NCI-H1694 treated with DMSO at 0.1 percent for 48 hours (cell line): ENCODE data around the gene GPR153.
"Not testable (repeated sequence)": the region's sequence is repeated elsewhere in the genome, so short reads cannot be mapped to it uniquely, and the experiment has no call there.

Experiments used
- DNase-seq: peaks from one replicate; lab custom pipeline; 2025; lab: John Stamatoyannopoulos, UW

GPR153 gene

DNA sequence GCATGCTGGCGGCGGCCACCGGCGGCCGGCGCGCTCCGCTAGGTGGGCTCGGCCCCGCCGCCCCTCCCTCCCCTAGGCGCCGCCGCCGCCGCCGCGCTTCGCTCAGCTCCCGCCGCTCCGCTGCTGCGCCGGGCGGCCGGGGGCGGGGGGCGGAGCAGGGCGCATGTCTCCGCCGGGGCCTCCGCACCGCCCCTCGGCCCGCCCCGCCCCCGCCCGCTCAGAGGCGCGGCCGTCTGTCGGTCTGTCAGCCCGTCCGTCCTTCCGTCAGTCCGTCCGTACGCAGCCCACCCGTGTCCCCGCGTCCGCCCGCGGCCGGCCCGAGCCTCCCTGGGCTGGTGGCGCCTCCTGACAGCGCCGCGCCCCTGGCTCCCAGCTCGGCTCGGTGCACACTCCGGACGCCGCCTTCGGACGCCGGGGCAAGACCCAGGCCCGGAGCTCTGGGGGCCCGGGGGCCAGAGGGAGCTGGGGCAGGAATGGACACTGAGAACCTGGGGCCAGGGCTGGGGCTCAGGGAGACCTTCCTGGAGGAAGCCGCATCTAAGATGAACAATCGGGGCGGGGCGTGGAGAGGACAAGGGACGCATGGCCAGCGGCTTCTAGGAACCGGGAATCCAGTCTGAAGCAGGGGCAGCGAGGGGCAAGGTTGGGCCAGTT is at the start of gene GPR153:
GPR153 (minus strand) TSS at position 138 of the 654 bp plus-strand sequence. CDS start 6,193 bp downstream, outside the sequence.
- DNase-seq: no peak

DNA sequence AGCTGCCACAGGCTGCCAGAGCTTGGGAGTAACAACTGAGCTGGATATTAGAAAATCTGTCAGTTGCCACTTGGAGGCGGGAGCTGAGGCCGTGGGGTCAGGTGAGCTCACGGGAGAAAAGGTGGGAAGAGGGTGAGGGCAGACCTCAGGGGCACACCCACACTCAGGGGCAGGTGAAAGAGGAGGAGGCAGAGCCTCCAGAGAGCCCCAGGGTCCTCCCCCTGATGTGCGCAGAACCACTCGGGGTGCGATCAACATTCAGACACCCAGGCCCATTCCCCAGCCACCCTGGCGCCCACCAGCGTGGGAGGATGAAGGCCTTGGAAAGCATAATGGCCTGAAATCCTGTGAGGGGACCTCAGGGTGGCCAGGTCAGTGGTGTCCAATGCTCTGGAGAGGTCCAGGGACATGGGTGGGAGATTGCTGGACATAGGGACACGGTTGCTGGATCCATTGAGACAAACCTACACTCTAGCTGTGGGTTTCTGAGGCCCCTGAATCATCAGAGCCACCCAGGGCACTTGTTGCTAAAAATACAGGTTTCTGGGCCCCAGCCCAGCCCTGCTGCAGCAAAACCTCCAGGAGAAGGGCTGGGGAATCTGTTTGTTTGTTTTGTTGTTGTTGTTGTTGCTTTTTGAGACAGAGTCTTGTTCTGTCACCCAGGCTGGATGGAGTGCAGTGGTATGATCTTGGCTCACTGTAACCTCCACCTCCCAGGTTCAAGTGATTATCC is 49.4 kb upstream of the GPR153 start:
- DNase-seq: no peak

DNA sequence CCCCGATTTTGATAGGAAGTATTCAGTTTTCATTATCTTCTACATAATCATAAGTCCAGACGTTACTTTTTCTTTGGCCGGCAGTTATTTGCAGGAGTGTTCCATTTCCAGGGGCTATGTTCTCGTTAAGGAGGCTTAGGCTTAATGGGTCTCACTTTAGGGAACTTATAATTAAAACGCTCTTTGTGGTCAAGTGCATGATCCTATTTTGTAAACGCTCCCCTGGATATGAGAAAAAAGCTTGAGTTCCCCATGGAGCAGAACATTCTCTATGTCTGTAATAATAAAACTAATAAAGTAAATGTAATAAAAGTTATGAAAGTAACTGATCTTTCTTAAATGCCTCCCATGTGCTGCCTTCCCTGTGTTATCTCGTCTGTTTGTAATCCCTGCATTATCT is 48.7 kb upstream of the GPR153 start:
- DNase-seq: no peak

DNA sequence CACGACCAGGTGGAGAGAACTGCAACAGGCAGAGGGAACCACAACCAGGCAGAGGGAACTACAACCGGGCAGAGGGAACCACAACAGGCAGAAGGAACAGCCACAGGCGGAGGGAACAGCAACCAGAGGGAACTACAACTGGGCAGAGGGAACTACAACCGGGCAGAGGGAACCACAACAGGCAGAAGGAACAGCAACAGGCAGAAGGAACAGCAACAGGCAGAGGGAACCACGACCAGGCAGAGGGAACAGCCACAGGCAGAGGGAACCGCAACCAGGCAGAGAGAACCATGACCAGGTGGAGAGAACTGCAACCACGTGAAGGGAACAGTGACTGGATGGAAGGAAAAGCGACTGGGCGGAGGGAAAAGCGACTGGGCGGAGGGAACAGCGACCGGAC is 47.6 kb upstream of the GPR153 start:
- no peak for DNase-seq

DNA sequence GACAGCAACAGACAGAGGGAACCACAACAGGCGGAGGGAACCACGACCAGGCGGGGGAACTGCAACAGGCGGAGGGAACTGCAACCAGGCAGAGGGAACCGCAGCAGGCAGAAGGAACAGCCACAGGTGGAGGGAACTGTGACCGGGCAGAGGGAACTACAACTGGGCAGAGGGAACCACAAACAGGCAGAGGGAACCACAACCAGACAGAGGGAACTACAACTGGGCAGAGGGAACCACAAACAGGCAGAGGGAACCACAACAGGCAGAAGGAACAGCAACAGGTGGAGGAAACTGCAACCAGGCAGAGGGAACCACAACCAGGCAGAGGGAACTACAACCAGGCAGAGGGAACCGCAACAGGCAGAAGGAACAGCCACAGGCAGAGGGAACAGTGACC is 46.8 kb upstream of the GPR153 start:
- DNase-seq: not testable (repeated sequence)

DNA sequence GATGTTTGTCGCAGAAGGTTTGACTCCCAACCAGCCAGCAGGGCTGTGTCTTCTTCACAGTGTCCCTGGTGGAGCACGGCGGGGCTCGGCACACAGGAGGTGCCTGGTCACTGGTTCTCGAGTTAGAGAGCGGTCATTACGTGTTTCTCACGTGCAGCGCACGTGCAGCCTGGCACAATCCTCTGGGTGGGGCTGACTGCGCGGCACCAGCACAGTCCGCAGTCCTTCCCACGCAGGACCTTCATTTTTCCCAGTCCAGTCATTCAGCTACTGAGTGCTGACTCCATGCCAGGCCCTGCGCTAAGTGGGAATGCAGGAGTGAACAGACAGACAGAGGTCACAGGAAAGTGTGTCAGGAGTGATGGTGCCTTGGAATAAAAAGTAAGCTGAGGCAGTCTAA is 46.2 kb upstream of the GPR153 start:
- DNase-seq: no peak

DNA sequence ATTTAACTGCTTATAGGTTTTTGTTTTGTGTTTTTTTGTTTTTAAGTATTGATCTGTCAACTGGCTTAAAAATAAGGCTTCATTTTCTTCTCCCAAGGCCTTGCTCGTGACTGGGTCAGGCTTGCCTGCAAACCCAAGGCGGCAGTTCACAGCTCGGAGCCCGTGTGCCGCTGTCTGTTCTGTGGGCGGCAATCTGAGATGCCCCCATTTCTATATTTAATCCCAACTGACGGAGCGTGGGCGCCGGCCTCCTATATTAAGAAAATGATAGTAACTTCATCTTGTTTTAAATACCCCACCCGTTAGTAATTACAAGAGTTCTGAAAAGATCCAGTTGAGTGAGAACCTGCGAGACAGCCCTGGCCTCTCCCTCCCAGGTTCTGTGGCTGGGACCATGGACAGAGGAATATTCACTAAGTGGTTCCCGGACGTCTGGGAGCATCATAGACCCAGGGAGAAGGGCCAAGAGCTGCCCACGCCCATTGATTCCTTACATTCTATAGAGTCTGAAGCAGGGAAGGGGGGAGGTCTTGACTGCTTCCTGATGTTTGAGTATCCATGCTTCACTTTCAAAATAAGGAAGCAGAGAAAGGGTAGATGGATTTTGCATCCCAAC is 42.6 kb upstream of the GPR153 start:
- DNase-seq: no peak

DNA sequence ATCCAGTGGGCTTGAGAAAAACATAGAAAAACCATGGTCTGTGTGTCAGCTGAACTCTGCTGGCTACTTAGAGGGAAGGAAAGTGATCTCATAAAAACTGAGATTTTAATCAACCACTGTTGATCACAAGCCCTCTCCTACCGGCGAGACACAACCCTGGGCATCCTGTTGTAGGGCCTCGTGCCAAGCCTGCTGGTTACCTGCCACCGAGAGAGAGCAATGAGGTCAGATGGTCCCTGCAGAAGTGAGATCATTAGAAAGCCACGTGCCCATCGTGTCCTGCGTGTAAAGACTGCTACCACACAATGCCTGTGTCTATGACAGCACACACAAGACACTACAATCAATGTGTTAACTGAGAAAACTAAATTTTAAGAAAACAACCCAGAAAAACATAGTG is 41.7 kb upstream of the GPR153 start:
- DNase-seq: no peak

DNA sequence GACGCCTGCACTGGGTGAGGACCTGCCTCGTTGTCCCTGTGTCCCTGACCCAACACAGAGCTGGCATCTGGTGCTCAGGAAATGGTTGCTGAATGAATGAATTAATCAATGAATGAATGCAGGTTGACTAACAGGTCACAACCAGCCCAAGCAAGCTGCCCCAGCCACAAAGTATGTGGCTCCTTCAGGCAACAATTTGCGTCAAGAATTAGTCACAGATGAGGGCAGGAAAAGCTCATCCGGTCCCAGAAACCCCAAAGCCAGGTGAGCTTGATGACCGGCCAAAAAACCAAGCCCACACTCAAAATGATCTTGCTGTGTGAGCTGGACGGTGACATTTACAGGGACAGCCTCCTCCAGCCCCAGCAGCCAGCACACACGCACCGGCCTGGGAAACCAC is 40.6 kb upstream of the GPR153 start:
- DNase-seq: no peak

DNA sequence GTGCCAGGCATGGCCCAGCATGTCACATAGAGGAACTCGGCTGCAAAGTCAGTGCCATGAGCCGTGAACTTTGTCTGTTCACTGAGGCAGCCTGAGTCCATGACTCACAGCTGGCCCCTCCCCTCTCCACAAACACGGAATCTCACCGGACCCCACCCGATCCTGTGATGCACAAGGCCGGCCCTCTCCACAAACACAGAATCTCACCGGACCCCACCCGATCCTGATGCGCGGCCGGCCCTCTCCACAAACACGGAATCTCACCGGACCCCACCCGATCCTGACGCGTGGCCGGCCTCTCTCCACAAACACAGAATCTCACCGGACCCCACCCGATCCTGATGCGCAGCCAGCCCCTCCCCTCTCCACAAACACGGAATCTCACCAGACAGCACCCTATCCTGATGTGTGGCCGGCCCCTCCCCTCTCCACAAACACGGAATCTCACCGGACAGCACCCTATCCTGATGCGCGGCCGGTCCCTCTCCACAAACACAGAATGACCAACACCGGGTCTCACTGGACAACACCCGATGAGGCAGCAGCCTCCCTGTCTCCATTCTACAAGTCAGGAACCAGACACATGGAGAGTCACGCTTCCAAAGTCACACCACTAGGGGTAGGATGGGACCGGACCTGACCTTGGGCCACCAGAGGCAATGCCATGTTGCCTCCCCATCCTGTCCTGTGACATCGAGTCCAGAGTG is 39.6 kb upstream of the GPR153 start:
- no peak for DNase-seq

DNA sequence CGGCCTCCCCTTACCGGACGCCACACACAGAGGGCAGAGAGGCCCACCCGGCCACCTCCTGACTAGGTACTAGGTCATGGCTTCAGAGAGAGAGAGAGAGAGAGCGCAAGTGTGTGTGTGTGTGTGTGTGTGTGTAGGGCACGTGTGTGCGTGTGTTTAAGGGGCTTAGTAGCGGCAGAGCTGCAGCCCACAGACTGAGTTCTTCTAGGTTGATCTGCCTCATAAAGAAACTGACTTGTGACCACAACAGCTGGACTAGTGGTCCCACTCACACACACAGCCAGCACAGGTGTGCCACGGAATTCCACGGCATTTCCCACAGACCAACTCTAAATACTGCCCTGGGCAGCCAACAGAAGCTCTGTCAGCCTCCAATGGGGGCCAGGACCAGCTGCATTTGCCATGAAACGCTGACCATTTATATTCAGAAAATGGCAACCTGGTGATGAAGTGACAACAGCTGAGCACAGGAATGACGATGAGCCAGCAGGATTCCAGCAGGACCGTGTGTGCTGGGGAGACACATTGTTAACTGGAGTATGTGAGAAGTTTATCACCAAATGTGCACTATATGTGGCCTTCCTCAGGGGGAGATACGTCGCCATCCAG is 38.8 kb upstream of the GPR153 start:
- DNase-seq: no peak

DNA sequence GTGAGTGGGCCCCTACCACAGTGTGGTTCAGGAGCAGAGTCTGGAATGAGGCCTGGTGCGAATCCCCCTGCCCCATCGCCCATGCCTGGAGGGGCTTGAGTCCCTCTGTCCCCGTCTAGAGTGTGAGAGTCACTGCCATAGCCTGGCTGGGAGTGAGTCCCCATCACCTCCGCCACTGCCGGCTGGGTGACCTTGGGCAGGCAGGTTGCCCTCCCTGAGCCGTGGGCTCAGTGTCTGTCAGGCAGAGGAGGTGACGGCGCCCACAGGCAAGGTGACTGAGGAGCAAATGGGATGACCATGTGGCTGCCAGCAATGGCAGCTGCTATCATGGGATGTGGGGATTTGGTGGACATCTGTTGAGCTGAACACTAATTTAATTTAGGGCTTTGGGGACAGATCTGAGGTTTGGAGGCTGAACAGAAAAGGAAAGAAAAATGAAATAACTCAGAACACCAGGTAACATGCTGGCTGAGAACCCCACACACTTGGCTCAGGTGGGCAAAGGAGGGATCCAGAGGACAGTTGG is 38.1 kb upstream of the GPR153 start:
- no peak for DNase-seq

DNA sequence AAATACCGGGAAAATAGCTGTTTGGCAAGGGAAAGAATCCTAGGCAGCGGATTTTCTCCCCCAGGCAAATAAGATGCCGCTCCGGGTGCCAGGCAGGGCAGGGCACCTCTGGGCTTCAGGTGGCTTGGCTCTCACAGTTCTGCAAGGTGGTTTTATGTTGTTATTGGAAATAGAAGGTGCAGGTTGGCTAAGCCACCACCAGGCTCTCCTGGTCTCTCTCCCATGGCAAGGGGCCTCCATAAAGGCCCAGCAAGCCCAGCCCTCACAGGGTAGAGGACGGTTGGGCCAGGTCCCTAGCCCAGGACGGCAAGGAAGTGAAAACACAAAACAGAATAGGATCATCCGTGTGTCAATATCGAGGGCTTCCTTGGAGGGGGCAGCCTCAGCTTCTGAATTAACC is 37.6 kb upstream of the GPR153 start:
- no peak for DNase-seq

DNA sequence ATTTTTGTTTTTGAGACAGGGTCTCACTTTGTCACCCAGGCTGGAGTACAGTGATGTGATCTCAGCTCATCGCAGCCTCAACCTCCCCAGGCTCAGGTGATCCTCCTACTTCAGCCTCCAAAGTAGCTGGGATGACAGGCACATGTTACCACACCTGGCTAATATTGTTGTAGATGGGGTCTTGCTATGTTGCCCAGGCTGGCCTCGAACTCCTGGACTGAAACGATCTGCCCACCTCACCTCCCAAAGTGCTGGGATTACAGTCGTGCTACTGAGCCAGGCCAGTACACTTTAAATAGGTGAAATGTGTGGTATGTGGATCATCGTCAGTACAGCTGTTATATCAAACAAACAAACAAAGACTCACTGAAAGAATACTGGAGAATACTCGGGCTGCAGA is 35.0 kb upstream of the GPR153 start:
- no peak for DNase-seq

DNA sequence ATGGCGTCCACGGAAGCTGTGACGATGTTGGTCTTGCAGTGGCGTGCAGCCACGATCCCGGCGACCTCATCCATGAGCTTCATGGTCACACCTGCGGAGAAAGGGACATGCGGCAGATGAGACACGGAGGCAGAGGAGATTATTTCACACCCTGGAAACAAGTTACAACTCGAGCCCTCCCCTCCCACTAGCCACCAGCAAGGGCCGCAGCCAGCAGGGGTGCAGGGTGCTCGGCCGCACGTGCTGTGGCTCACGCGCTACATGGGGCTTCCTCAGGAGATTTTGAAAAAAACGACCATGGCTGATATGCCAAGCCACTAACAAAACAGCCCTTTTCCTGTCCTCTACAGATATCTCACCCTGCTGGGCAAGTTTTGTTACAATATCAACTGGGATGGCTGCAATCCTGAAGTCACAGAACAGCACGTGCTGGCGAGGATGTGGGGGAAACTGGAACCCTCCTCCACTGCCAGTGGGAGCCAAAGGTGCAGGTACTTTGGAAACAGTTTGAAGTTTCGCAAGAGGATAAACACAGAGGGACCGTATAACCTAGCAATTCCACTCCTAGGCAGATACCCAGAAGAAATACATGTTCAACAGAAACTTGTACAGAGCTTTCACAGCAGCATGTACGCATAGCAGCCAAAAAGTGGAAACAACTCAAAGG is 34.1 kb upstream of the GPR153 start:
- DNase-seq: no peak

DNA sequence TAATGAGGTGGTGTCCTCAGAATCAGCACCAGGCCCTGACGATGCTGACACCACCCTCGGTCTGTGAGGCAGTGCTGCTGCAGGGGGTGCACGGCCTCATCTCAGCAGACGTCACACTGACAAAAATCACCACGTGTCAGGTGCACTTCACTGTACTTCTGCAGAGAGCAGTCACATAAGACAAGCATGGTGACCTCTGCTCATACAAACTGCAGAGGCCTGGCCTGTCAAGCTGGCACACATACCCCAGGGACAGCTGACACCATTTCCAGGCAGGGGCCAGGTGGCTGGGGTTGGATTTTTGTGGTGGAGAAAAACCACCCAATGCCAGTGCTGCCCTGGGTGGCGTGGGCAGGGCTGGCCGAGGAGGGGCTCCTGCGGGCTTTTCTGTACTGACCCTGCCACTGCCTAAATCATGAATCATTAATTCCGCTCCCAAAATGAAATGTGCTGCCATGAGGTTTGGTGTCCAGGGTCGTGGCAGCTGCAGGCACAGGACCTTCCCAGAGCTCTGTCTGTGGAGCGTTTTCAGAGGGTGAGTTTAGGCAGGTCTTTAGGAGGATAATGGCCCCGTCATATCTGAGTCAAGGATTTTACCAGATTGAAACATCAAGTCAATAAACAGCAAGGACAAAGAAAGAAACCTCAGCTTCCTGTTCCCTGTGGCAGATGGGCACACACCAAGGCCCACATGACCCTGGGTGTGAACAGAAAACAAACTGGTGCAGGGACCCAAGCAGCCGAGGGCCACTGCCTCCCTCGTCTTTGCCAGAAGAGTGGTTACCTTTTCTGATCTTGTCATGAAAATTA is 33.4 kb upstream of the GPR153 start:
- no peak for DNase-seq

DNA sequence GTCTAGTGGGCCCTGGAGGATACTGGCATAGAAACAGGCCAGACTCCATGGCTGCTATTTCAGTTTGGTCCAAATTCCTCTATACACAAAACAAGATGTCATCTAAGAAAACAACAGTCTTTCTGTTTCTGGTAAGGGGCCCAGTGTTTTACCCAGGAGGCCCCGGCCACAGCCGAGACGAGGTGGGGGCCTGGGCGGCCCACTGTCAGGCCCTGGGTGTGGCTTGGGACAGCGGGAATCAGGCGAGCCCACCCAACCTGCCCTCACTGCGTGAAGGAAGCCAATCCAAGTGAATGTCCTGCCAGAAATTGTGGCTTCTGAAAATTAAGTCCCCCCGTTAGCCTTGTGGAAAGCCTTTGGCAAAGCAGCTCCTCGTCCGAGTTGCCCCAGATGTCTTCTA is 31.2 kb upstream of the GPR153 start:
- no peak for DNase-seq

DNA sequence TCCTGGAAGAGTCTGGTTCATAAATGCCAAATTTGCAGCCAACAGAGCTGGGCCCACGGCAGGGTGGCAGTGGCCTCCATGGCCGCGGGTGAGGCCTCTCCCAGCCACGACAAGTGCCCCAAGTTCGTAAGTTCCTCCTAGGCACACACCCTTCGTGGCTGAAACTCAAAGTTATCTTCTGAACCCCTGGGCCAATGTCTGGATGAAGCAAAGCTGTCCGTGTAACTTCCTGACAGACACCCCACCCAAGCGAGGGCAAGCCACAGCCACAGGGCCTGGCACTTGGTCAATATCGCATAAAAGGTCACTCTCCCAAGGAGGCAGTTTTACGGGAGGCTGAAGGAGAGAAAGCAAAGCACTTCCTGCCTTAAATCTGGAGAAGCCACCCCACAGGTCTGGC is 27.8 kb upstream of the GPR153 start:
- DNase-seq: no peak

DNA sequence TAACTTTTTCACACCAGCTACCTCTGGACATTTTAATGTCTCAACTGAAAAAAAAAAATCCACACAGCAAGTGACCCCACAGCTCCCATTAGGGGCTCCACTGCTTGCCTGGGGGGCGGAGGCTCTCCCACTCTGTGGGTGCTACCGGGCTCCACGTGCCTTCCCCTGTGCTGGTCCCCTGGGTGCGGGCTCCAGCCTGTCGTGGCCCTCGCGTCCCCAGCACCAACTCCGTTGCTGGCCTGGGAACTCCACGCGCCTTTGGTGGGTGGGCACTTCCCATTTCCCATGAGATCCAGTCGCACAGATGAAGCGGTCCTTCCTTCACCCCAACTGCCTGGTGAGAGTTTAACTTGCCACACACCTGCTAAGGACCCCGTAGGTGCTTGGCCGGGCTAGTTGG is 27.1 kb upstream of the GPR153 start:
- DNase-seq: no peak

DNA sequence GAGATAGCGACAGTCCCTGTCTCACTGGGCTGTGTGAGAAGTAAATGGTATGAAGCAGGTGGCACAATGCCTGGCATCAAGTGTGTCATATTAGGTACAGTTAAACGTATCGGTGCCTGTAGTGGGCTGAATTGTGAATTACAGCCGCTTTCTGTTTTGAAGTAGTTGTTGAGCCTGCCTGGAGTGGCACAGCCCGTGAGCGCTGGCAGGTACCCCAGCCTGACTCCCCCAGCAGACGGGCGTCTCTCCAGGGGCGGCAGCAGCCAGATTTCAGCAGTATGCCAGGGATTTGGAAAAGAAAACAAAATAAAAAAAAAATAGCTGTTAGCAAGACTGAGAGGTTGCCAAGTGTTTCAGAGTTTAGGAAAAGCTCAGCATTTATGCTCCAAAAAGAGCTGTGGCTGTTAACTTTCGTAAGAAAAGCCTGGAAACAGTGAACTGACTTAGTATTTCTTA is 26.6 kb upstream of the GPR153 start:
- DNase-seq: peak; percentile 60

DNA sequence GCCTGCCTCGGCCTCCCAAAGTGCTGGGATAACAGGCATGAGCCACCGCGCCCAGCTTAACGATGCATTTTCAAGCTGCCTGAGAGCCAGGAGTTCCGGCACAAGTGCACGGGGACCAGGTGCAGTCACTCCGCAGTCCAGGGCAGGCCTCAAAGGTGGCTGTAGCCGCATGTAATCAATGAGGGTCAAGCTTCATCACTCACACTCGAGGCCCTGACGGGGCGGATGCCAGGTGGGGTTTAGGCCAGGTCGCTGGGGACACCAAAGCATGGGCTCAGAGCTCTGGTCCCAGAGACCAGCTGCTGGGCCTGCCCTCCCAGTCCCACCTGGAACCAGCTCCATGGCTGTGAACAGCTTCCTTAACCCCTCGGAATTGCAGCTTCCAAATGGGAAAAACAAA is 26.1 kb upstream of the GPR153 start:
- no peak for DNase-seq
